Measurements from ENCODE around the gene TLR5. TPM values are rescaled to one million over a fixed set of nuclear protein-coding genes. Genes with fewer than 3 reads are reported as not detected.
A peak's percentile ranks its signal among the peaks of the same experiment; 100 is the strongest.

Gene TLR5
- polyA plus RNA-seq, 1 donor from 2014 or later: not detected

DNA sequence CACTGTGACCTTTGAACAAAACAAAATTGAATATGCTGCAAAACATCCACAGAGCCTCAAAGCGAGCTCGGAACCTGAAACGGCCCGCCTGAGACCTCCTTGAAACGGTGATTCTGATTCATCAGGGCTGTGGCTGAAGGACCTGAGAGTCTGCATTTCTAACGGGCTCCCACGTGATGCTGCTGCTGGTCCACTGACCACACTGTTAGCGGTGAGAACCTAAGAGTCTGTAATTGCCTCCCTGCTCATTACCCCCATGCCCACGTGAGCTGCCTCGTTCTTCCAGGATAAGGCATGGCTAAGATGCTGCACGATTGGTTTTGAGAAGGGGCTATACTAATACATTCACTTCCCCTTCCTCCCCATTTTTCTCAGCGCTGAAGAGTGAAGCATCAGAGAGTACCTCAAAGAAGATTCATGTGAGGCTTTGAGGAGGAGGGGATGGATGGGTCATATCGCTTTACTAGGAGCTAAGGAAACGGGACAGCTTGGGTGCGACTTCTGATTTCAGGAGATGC is 9.7 kb downstream of the TLR5 start:
- Histone ChIP-seq H3K4me3 (ENCODE audit: low read length) (peak overlapping the region; percentile 60), H2AFZ (ENCODE audit: low read depth, low read length) (peak overlapping the region; percentile 12)

GRCh38 chr1:223129229-223129901 is 13.7 kb downstream of the TLR5 start:
- peak overlapping the region; percentile 18 for H3K4me3 ChIP-seq (ENCODE audit: low read length)
- H3K36me3 ChIP-seq (ENCODE audit: insufficient read depth, low read length): no peaks in the 10 kb centered on the region
- no peaks in the 10 kb centered on the region for H3K9me3 ChIP-seq (ENCODE audit: low read length)
- H4K20me1 ChIP-seq (ENCODE audit: insufficient read depth): no peaks in the 10 kb centered on the region
- H3K4me2 ChIP-seq (ENCODE audit: low read length): no peak overlapping the region
- H3F3A ChIP-seq (ENCODE audit: insufficient read depth, low read length, poor library complexity, severe bottlenecking): no peaks in the 10 kb centered on the region
- no peak overlapping the region for H2AFZ ChIP-seq (ENCODE audit: low read depth, low read length)
- peaks cover 17% of the 10 kb centered on the region for H3K27me3 ChIP-seq (ENCODE audit: insufficient read depth, low read depth, low read length)
- H3K9ac ChIP-seq (ENCODE audit: low read length): no peak overlapping the region
- H3K27ac ChIP-seq (ENCODE audit: low read length): no peak overlapping the region
- no peaks in the 10 kb centered on the region for H3K79me2 ChIP-seq (replicated peaks; ENCODE audit: insufficient read depth, low read length)
- TF ChIP-seq RAD21 (conservative IDR thresholded peaks at IDR 0.05) (peak; percentile 18), CTCF (IDR thresholded peaks at IDR 0.05; ENCODE audit: poor library complexity, severe bottlenecking) (peak; percentile 55), MXI1 (conservative IDR thresholded peaks at IDR 0.05; ENCODE audit: poor library complexity, severe bottlenecking) (no peak), SMC3 (conservative IDR thresholded peaks at IDR 0.05; ENCODE audit: poor library complexity) (peak; percentile 23), POLR2AphosphoS5 (IDR thresholded peaks at IDR 0.05) (no peak)
- H3K9me2 ChIP-seq (ENCODE audit: insufficient read depth, low read length): no peaks in the 10 kb centered on the region

More for the DNA sequence above, 9.7 kb downstream of the TLR5 start:
- no peaks in the 10 kb centered on the region for H3K9me2 ChIP-seq (ENCODE audit: insufficient read depth, low read length)
- H3K27ac ChIP-seq (ENCODE audit: low read length): no peak overlapping the region
- H3K27me3 ChIP-seq (ENCODE audit: insufficient read depth, low read depth, low read length): peaks cover 39% of the 10 kb centered on the region
- H3K36me3 ChIP-seq (ENCODE audit: insufficient read depth, low read length): no peaks in the 10 kb centered on the region
- H3K79me2 ChIP-seq (replicated peaks; ENCODE audit: insufficient read depth, low read length): no peaks in the 10 kb centered on the region
- no peak for TF ChIP-seq EP300 (conservative IDR thresholded peaks at IDR 0.05; ENCODE audit: poor library complexity, severe bottlenecking)
- no peak for TF ChIP-seq REST (IDR thresholded peaks at IDR 0.05; ENCODE audit: borderline replicate concordance)
- TF ChIP-seq RAD21 (conservative IDR thresholded peaks at IDR 0.05): no peak
- no peak for TF ChIP-seq CTCF (IDR thresholded peaks at IDR 0.05; ENCODE audit: poor library complexity, severe bottlenecking)
- TF ChIP-seq EZH2 (IDR thresholded peaks at IDR 0.05; ENCODE audit: borderline replicate concordance, insufficient read depth, low read length, poor library complexity, severe bottlenecking): no peak
- TF ChIP-seq MXI1 (conservative IDR thresholded peaks at IDR 0.05; ENCODE audit: poor library complexity, severe bottlenecking): no peak
- no peak for TF ChIP-seq TAF1 (IDR thresholded peaks at IDR 0.05; ENCODE audit: low read depth)
- no peak for TF ChIP-seq SMC3 (conservative IDR thresholded peaks at IDR 0.05; ENCODE audit: poor library complexity)
- H3K9ac ChIP-seq (ENCODE audit: low read length): no peak overlapping the region
- H3K4me2 ChIP-seq (ENCODE audit: low read length): peak overlapping the region; percentile 69
- no peaks in the 10 kb centered on the region for H3K9me3 ChIP-seq (ENCODE audit: low read length)
- no peaks in the 10 kb centered on the region for H4K20me1 ChIP-seq (ENCODE audit: insufficient read depth)
- no peaks in the 10 kb centered on the region for H3F3A ChIP-seq (ENCODE audit: insufficient read depth, low read length, poor library complexity, severe bottlenecking)
